Panc1 (cell line): ENCODE measurements around the gene DNAJC18.
"Not testable (repeated sequence)": the region's sequence is repeated elsewhere in the genome, so short reads cannot be mapped to it uniquely, and the experiment has no call there.

Experiments used
- POLR2AphosphoS5 ChIP-seq: IDR thresholded peaks from 2 replicates; pipeline ENCODE4 v1.6.1; 2012; ENCODE audit warnings: mild to moderate bottlenecking, low read depth, low read length, moderate library complexity
- SIN3A ChIP-seq: IDR thresholded peaks from 2 replicates; pipeline ENCODE4 v1.6.1; 2012; ENCODE audit warnings: low read depth, mild to moderate bottlenecking, low read length, moderate library complexity, borderline replicate concordance; ENCODE audit not compliant: insufficient read depth
- TF ChIP-seq, protein P1 (sequence below): fragments of 450-650 bp; IDR thresholded peaks from 2 replicates; pipeline ENCODE4 v1.5.1; 2017; ENCODE audit warnings: mild to moderate bottlenecking

DNA sequence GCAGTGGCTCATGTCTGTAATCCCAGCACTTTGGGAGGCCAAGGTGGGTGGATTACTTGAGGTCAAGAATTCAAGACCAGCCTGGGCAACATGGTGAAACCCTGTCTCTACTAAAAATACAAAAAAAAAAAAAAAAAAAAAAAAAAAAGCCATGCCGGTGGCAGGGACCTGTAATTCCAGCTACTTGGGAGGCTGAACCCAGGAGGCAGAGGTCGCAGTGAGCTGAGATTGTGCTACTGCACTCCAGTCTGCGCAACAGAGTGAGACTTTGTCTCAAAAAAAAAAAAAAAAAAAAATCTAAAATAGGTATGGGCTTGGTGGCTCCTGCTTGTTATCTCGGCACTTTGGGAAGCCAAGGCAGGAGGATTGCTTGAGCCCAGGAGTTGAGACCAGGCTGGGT lies 40.4 kb upstream of the DNAJC18 start:
- TF ChIP-seq, protein P1, sequence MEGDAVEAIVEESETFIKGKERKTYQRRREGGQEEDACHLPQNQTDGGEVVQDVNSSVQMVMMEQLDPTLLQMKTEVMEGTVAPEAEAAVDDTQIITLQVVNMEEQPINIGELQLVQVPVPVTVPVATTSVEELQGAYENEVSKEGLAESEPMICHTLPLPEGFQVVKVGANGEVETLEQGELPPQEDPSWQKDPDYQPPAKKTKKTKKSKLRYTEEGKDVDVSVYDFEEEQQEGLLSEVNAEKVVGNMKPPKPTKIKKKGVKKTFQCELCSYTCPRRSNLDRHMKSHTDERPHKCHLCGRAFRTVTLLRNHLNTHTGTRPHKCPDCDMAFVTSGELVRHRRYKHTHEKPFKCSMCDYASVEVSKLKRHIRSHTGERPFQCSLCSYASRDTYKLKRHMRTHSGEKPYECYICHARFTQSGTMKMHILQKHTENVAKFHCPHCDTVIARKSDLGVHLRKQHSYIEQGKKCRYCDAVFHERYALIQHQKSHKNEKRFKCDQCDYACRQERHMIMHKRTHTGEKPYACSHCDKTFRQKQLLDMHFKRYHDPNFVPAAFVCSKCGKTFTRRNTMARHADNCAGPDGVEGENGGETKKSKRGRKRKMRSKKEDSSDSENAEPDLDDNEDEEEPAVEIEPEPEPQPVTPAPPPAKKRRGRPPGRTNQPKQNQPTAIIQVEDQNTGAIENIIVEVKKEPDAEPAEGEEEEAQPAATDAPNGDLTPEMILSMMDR, result not testable (repeated sequence)
- not testable (repeated sequence) for TF ChIP-seq POLR2AphosphoS5, SIN3A
